K562 (cell line): ENCODE measurements around the gene CACNA2D3. TPM values are rescaled to one million over a fixed set of nuclear protein-coding genes. Genes with fewer than 3 reads are reported as not detected.

Experiments
- ATAC-seq: fragments of 200-7000 bp; cut with Tn5 transposase; 3 replicates; pipeline ENCODE4 v1.9.1; 2020; ENCODE audit warnings: moderate library complexity
- BruUV-seq: library from RNA; stranded (reverse); fragments of 400-500 nt; replicated peaks from 2 replicates; lab custom pipeline; 2021; lab: Mats Ljungman, UMichigan
- CTCF ChIA-PET: fragments of 300-600 bp; formaldehyde crosslinking; extraction: SDS; loops from one replicate; lab custom pipeline; 2021; ENCODE audit warnings: low intra/inter-chr PET ratio; lab: Yijun Ruan, JAX
- POLR2A ChIA-PET: fragments of 300-600, 350-650 bp; sonication (Branson Sonifier 250); formaldehyde crosslinking; extraction: SDS; loops from one replicate; lab custom pipeline; 2021; ENCODE audit warnings: antibody characterized with exemption, inconsistent platforms; lab: Yijun Ruan, JAX
- DNase-seq, 4 experiments: peaks; one replicate each; pipeline versions ENCODE4 v3.0.0 to v3.0.0-alpha.2; 2011 to 2018; ENCODE audit warnings: low spot score in 3 of 4, mixed read lengths in 3 of 4; ENCODE audit errors: extremely low read depth in 1 of 4
- FAIRE-seq: peaks from 2 replicates; lab custom pipeline; 2011; peaks lifted over from hg19 to GRCh38; lab: Jason Lieb, UNC
- H2AFZ ChIP-seq: 2 replicates; pipeline ENCODE4 v1.6.0; 2011; ENCODE audit warnings: low read depth, low read length, control low read depth, inconsistent platforms
- H3K27ac ChIP-seq: fragments of 200-600 bp; 3 replicates; pipeline ENCODE4 v1.8.0; 2011; ENCODE audit warnings: low read depth, mild to moderate bottlenecking, control low read depth, inconsistent platforms, low read length, moderate library complexity, mixed read lengths; ENCODE audit errors: extremely low read depth
- H3K27me3 ChIP-seq, 2 experiments: fragments of 300-600 bp in 1 of 2; 2 replicates in 1 of 2; 3 replicates in 1 of 2; pipeline versions ENCODE4 v1.6.0 to v1.8.0; 2011; ENCODE audit warnings: inconsistent platforms in 2 of 2, low read length in 2 of 2, mild to moderate bottlenecking in 1 of 2, mixed read lengths in 1 of 2, moderate library complexity in 1 of 2; ENCODE audit not compliant: control insufficient read depth in 2 of 2, insufficient read depth in 2 of 2
- H3K36me3 ChIP-seq: fragments of 300-600 bp; 3 replicates; pipeline ENCODE4 v1.8.0; 2011; ENCODE audit warnings: mild to moderate bottlenecking, low read length, inconsistent platforms; ENCODE audit not compliant: control insufficient read depth, insufficient read depth
- H3K4me1 ChIP-seq, 2 experiments: fragments of 200-600 bp in 1 of 2; replicated peaks in 1 of 2; 2 replicates in 1 of 2; 3 replicates in 1 of 2; pipeline versions ENCODE4 v1.5.1 to v1.8.0; 2011; ENCODE audit warnings: inconsistent platforms in 2 of 2, low read length in 2 of 2, mild to moderate bottlenecking in 1 of 2, mixed read lengths in 1 of 2, moderate library complexity in 1 of 2; ENCODE audit not compliant: control insufficient read depth in 2 of 2, insufficient read depth in 2 of 2
- H3K4me2 ChIP-seq: 2 replicates; pipeline ENCODE4 v1.6.1; 2011; ENCODE audit warnings: low read length, control low read depth, inconsistent platforms, mixed read lengths; ENCODE audit not compliant: insufficient read depth
- H3K4me3 ChIP-seq: fragments of 200-600 bp; sonication (generic), shearing (Covaris generic); 2 replicates; pipeline ENCODE4 v1.5.1; 2016; ENCODE audit warnings: control low read depth, inconsistent platforms
- H3K79me2 ChIP-seq: fragments of 200-600 bp; 3 replicates; pipeline ENCODE4 v1.8.0; 2011; ENCODE audit warnings: low read length, inconsistent platforms; ENCODE audit not compliant: control insufficient read depth, insufficient read depth
- H3K9ac ChIP-seq, 2 experiments: 2 replicates each; pipeline versions ENCODE4 v1.6.0 to v1.6.1; 2011; ENCODE audit warnings: low read depth in 2 of 2, low read length in 2 of 2, control low read depth in 1 of 2, inconsistent platforms in 1 of 2, mild to moderate bottlenecking in 1 of 2, mixed read lengths in 1 of 2; ENCODE audit not compliant: insufficient read depth in 1 of 2
- H3K9me1 ChIP-seq: one replicate; pipeline ENCODE4 v1.6.0; 2011; ENCODE audit warnings: inconsistent platforms, mild to moderate bottlenecking, low read length, moderate library complexity; ENCODE audit not compliant: control insufficient read depth, insufficient read depth
- H3K9me3 ChIP-seq: replicated peaks from 2 replicates; pipeline ENCODE4 v1.5.1; 2011; ENCODE audit warnings: low read depth, low read length, inconsistent platforms; ENCODE audit not compliant: control insufficient read depth, insufficient read depth
- H4K20me1 ChIP-seq: replicated peaks from 2 replicates; pipeline ENCODE4 v1.6.1; 2011; ENCODE audit warnings: low read length, inconsistent platforms, mixed read lengths; ENCODE audit not compliant: control insufficient read depth, insufficient read depth
- BDP1 ChIP-seq: IDR thresholded peaks from 3 replicates; pipeline ENCODE4 v1.6.1; 2011; ENCODE audit not compliant: insufficient read length, insufficient read depth
- CXXC5 ChIP-seq: fragments of 250-450 bp; sonication (Bioruptor Pico); IDR thresholded peaks from 2 replicates; pipeline ENCODE4 v1.8.0; 2022; ENCODE audit warnings: inconsistent platforms, mild to moderate bottlenecking, moderate library complexity
- DLX4 ChIP-seq: fragments of 250-450 bp; sonication (Bioruptor Pico); IDR thresholded peaks from 2 replicates; pipeline ENCODE4 v1.6.1; 2021; ENCODE audit warnings: mild to moderate bottlenecking
- MNT ChIP-seq, 2 experiments: fragments of 450-650 bp; conservative IDR thresholded peaks; 2 replicates each; pipeline ENCODE4 v1.6.1; 2017; ENCODE audit warnings: mild to moderate bottlenecking in 2 of 2, moderate library complexity in 2 of 2
- OTX1 ChIP-seq: fragments of 450-650 bp; formaldehyde crosslinking; IDR thresholded peaks from 2 replicates; pipeline ENCODE4 v1.4.0; 2022; ENCODE audit warnings: mild to moderate bottlenecking
- PBX2 ChIP-seq, 2 experiments: IDR thresholded peaks in 1 of 2; conservative IDR thresholded peaks in 1 of 2; 2 replicates each; pipeline ENCODE4 v1.6.1; 2016; ENCODE audit warnings: low read depth in 2 of 2, mild to moderate bottlenecking in 1 of 2, missing compliant biosample characterization in 1 of 2, missing genetic modification characterization in 1 of 2, moderate library complexity in 1 of 2
- POLR2G ChIP-seq: fragments of 200-400 bp; formaldehyde crosslinking; IDR thresholded peaks from 2 replicates; pipeline ENCODE4 v1.6.1; 2017; ENCODE audit warnings: low read depth, mild to moderate bottlenecking, antibody characterized with exemption, low read length, moderate library complexity
- ZNF282 ChIP-seq: sonication (generic); formaldehyde crosslinking; IDR thresholded peaks from 2 replicates; pipeline ENCODE4 v1.8.1; 2023; ENCODE audit warnings: missing genetic modification reagents
- ZNF324 ChIP-seq: fragments of 250-450 bp; sonication (Bioruptor Pico); IDR thresholded peaks from 2 replicates; pipeline ENCODE4 v1.4.0; 2020; ENCODE audit warnings: mild to moderate bottlenecking
- ZNF511 ChIP-seq: sonication (generic); formaldehyde crosslinking; IDR thresholded peaks from 2 replicates; pipeline ENCODE4 v1.8.0; 2022; ENCODE audit warnings: mild to moderate bottlenecking, missing genetic modification reagents
- ZNF717 ChIP-seq: fragments of 250-450 bp; sonication (Bioruptor Pico); IDR thresholded peaks from 2 replicates; pipeline ENCODE4 v1.5.0; 2021
- WGBS: fragments of 100-300 bp; shearing (Covaris generic); methylation state at CpG from one replicate; pipeline ENCODE4 v1.1.6; 2016; ENCODE audit warnings: low coverage, mixed read lengths; ENCODE audit not compliant: insufficient coverage; ENCODE audit errors: missing lambda C conversion rate; 5-methylcytosine and 5-hydroxymethylcytosine counted together
- in situ Hi-C: fragments of 300-500 bp; cut with MboI; formaldehyde crosslinking; loops from 4 replicates; pipeline ENCODE4 v1.15.0; 2018; ENCODE audit warnings: inconsistent platforms, mixed read lengths
- intact Hi-C: fragments of 100-400 bp; cut with micrococcal nuclease; formaldehyde crosslinking; loops from 2 replicates; pipeline ENCODE4 v1.14.2; 2022
- polyA plus RNA-seq, 8 experiments: library from polyadenylated mRNA; depleted of rRNA in 4 of 8; stranded (reverse) in 5 of 8; unstranded in 3 of 8; fragments of >200 nt; fragmentation: Nextera tagmentation in 2 of 8; fragmentation: Illumina TruSeq in 1 of 8; extraction: Ambion mirVana in 2 of 8; extraction: Trizol in 1 of 8; gene quantifications; 2 replicates each; pipeline versions ENCODE4 v1.2.1 to v1.2.3, GENCODE V29; 2011 to 2014; ENCODE audit warnings: inconsistent platforms in 1 of 8, missing spikeins in 1 of 8
- total RNA-seq, 7 experiments: library from RNA; depleted of rRNA in 6 of 7; stranded (reverse); fragments of >200 nt in 6 of 7; fragmentation: Illumina TruSeq in 2 of 7; extraction: Trizol in 2 of 7; gene quantifications; 2 replicates each; pipeline versions ENCODE4 v1.2.1 to v1.2.3, GENCODE V29; 2011 to 2021; ENCODE audit warnings: low replicate concordance in 1 of 7

CACNA2D3 gene
- total and polyA plus RNA-seq, 9 of the 15 experiments (the other 6 are each of a cell fraction or from before 2014, with no cell fraction given) = 0.01 TPM; not detected in 8

DNA sequence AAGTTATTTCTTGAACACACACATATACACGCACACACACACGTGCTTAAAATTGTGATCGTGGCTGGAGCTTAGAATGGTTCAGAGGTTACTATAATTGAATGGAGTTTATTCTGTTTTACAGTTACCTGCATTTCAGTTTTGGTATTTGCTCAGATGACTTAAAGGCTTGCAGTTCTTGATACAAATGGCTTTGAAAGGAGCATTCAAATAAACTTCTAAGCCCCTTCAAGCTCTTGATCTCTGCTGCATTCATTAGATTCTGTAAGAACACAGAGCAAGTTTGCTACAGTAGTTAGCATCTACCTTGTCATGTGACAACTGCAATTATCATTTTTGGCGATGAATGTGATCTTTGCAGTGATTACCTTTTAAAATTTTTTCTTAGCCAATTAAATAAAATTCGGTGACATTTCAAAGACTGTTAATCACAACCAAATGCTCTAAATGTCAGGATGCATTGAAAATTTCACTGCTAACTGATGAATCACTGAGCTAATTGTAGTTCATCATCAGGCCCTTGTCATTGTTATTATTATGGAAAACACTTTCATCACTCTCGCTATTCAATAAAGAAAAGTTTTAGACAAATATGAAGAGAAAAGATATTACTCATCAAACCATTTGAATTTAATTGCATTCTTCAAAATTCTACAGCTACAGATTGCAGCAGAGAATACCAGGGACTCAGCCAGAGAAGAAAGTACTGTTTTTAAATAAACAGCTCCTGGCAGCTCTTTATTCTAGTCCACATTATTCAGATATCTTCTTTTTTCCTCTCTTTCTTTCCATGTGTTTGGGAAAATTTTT lies 509.4 kb downstream of the CACNA2D3 start:
- in situ Hi-C loops = no loop called here
- no peak overlapping the region for H3K4me2 ChIP-seq
- intact Hi-C loops = no loop called here
- BruUV-seq = no TSS peak
- no peak for FAIRE-seq
- no peaks in the 10 kb centered on the region for H3K9me3 ChIP-seq
- ChIA-PET POLR2A (no interaction called here), CTCF (no interaction called here)
- H3K4me1 ChIP-seq = no peaks in the 10 kb centered on the region
- no peaks in the 10 kb centered on the region for H3K9me1 ChIP-seq
- no peak overlapping the region for H3K9ac ChIP-seq
- no peaks in the 10 kb centered on the region for H4K20me1 ChIP-seq
- no peaks in the 10 kb centered on the region for H3K36me3 ChIP-seq
- H2AFZ ChIP-seq = no peak overlapping the region
- DNase-seq = no peak
- no peak for ATAC-seq
- no peaks in the 10 kb centered on the region for H3K79me2 ChIP-seq
- no peaks in the 10 kb centered on the region; a peak in 1 of 5 replicates for H3K27me3 ChIP-seq
- no peak overlapping the region for H3K4me3 ChIP-seq
- TF ChIP-seq BDP1 (no peak), DLX4 (no peak), ZNF282 (no peak), MNT (conservative IDR thresholded peaks at IDR 0.05) (no peak), ZNF324 (CRISPR knock-in tag) (no peak), ZNF717 (CRISPR knock-in tag) (no peak), PBX2 (CRISPR knock-in tag; IDR thresholded peaks at IDR 0.05; ENCODE audit: low read depth) (no peak), PBX2 (tag; conservative IDR thresholded peaks at IDR 0.05; ENCODE audit: low read depth) (no peak), POLR2G (no peak), CXXC5 (no peak), OTX1 (no peak), ZNF511 (CRISPR knock-in tag) (no peak)
- TF ChIP-seq, all 486 proteins: peak for 0
- H3K27ac ChIP-seq = no peak overlapping the region
- WGBS = 1% methylated on average over 6 of the region's 6 CpGs
